Type B pancreatic cell (in vitro differentiated cells): Measurements from ENCODE around the gene MRPL42. TPM values are rescaled to one million over a fixed set of nuclear protein-coding genes. Genes with fewer than 3 reads are reported as not detected.
A peak's percentile ranks its signal among the peaks of the same experiment; 100 is the strongest.
"Not testable (repeated sequence)": the region's sequence is repeated elsewhere in the genome, so short reads cannot be mapped to it uniquely, and the experiment has no call there.

Experiments used
- DNase-seq: peaks from one replicate; pipeline ENCODE4 v3.0.0; 2021; ENCODE audit warnings: mixed read lengths; ENCODE audit not compliant: unreplicated experiment; ENCODE audit errors: extremely low spot score
- H3K27ac Mint-ChIP-seq: 2 replicates; pipeline ENCODE4 v1.8.0; 2021; ENCODE audit warnings: mild to moderate bottlenecking, mixed read lengths
- H3K27me3 Mint-ChIP-seq: 2 replicates; pipeline ENCODE4 v1.8.0; 2021; ENCODE audit warnings: mixed read lengths
- H3K36me3 Mint-ChIP-seq: 2 replicates; pipeline ENCODE4 v1.8.0; 2021; ENCODE audit warnings: mixed read lengths
- H3K4me1 Mint-ChIP-seq: one replicate; pipeline ENCODE4 v1.8.0; 2021; ENCODE audit warnings: mixed read lengths; ENCODE audit not compliant: unreplicated experiment
- H3K4me3 Mint-ChIP-seq: 2 replicates; pipeline ENCODE4 v1.8.0; 2021; ENCODE audit warnings: mild to moderate bottlenecking, mixed read lengths
- H3K9me3 Mint-ChIP-seq: 2 replicates; pipeline ENCODE4 v1.8.0; 2021; ENCODE audit warnings: mixed read lengths
- total RNA-seq: library from RNA; stranded (reverse); gene quantifications from 2 replicates; pipeline ENCODE4 v1.2.1, GENCODE V29; 2021; ENCODE audit warnings: low replicate concordance
- TF ChIP-seq, protein P1 (sequence below): fragments of 200-600 bp; sonication (generic); conservative IDR thresholded peaks from 2 replicates; pipeline ENCODE4 v1.5.0; 2021; ENCODE audit warnings: antibody characterized with exemption, mild to moderate bottlenecking

The MRPL42 gene
- total RNA-seq, 1 donor from 2014 or later = 84.7 TPM

DNA sequence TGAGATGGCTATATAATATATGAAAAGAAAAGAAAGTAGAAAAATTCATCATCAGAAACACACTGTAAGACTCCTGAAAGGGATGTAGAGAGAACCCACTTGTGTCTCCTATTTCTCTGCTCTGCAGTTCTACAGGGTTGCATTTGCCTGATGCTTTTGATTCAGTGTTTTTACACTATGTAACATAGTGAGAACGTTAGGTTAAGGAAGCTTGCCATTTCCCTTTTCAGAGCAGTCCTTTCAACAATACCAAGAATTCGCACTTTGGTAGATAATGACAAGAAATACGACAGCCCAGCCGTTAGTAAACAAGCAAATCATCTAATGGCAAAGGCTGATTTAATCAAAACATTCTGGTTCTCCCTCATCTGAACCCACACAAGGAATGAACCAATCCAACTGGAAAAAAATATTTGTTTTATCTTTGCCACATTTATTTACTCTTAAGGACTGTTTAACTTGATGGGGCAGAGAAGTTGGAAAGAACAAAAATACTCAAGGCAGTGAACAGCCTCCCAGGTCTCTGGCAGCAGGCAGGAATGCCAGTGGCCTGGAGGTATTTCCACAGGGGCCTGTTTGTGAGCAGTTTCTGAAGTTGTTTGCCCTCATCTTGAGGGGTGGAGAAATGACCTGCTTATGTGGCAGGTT is 74.4 kb downstream of the MRPL42 start:
- no peak overlapping the region for H3K4me3 Mint-ChIP-seq
- no peak overlapping the region for H3K27ac Mint-ChIP-seq

DNA sequence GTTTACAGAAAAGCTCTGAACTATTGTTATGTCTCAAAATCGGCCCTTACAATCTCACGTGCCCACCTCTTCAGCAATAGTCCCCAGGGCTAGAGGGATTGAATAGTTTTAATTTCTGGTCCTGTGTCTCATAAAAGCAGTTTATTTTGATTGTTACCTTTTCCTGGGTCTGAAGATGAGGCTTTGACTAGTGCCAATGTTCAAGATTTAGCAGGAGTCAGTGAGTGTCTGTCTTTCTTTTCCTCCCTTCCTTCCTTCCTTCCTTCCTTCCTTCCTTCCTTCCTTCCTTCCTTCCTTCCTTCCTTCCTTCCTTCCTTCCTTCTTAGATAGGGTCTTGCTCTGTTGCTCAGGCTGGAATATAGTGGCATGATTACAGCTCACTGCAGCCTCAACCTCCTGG is 80.5 kb downstream of the MRPL42 start:
- Mint-ChIP-seq H3K4me1 (no peaks in the 10 kb centered on the region), H3K27me3 (no peaks in the 10 kb centered on the region), H3K27ac (no peak overlapping the region), H3K9me3 (no peaks in the 10 kb centered on the region), H3K4me3 (no peak overlapping the region), H3K36me3 (no peaks in the 10 kb centered on the region)
- no peak for DNase-seq
- TF ChIP-seq, protein P1, sequence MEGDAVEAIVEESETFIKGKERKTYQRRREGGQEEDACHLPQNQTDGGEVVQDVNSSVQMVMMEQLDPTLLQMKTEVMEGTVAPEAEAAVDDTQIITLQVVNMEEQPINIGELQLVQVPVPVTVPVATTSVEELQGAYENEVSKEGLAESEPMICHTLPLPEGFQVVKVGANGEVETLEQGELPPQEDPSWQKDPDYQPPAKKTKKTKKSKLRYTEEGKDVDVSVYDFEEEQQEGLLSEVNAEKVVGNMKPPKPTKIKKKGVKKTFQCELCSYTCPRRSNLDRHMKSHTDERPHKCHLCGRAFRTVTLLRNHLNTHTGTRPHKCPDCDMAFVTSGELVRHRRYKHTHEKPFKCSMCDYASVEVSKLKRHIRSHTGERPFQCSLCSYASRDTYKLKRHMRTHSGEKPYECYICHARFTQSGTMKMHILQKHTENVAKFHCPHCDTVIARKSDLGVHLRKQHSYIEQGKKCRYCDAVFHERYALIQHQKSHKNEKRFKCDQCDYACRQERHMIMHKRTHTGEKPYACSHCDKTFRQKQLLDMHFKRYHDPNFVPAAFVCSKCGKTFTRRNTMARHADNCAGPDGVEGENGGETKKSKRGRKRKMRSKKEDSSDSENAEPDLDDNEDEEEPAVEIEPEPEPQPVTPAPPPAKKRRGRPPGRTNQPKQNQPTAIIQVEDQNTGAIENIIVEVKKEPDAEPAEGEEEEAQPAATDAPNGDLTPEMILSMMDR = no peak

More for the DNA sequence above, 74.4 kb downstream of the MRPL42 start:
- peaks cover 7% of the 10 kb centered on the region for H3K27me3 Mint-ChIP-seq
- H3K36me3 Mint-ChIP-seq = no peaks in the 10 kb centered on the region
- peaks cover 9% of the 10 kb centered on the region for H3K9me3 Mint-ChIP-seq
- H3K4me1 Mint-ChIP-seq = no peaks in the 10 kb centered on the region
- DNase-seq = no peak
- TF ChIP-seq, protein P1 = no peak

DNA sequence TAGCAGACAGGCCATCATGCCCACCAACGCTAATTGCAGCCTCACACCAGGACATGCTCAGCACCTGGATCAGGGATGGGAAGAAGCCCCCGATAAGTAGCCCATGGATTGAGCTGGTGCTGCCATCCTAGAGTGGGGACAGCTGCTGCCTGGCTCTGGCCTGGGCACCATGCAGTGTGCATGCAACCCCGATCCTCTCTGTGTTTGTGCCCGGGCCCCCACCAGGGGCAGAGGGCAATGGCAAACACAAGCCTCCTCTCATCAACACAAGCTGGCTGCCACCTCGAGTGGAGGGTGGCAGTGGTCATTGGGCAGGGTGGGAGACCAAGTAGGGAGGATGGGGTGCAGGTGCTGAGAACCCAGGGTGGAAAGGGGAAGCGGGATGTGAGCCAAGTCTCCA is 81.9 kb downstream of the MRPL42 start:
- no peaks in the 10 kb centered on the region for H3K4me1 Mint-ChIP-seq
- H3K27me3 Mint-ChIP-seq = no peaks in the 10 kb centered on the region
- no peaks in the 10 kb centered on the region for H3K36me3 Mint-ChIP-seq
- TF ChIP-seq, protein P1 = no peak
- no peaks in the 10 kb centered on the region for H3K9me3 Mint-ChIP-seq
- H3K4me3 Mint-ChIP-seq = no peak overlapping the region
- H3K27ac Mint-ChIP-seq = no peak overlapping the region
- DNase-seq = peak; percentile 48

DNA sequence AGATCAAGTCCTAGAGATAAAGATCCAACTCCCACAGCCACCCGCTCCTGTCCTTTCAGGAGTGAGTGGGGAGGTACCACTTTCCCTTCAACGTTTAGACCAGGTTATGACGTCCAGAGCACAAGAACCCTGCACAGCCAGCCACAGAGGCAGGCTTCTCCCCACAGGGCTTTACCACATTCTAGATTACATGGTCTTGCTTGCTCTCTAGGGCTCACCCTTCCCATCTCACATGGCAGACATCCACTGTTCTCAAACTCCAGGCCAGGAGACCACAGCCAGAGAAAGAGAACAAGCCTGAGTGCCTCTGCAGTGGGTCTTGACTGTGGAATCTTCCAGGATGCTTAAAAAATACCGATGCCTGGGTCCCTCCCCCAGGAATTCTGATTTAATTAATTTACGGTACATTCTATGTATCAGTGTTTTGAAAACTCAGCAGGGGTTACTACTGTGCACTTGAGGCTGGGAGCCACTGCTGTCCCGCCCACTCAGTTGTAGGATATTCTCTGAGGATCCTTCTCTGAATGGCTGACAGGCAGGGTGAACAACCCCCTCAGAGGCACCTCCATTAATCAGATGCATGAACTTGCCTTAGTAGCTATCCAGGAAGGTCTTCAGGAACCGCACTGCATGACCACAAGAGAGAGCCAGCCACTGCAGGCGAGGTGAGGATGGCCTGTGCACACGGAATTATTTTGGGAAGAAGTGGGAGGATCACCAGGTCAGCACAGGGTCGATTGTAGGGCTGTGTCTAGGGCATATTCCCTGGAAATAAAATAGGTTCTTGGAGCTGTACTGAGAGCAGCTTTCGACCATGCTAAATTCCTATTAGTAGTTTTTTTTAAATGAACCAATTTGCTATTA is 83.7 kb downstream of the MRPL42 start:
- no peak overlapping the region for H3K4me3 Mint-ChIP-seq
- H3K27me3 Mint-ChIP-seq = no peaks in the 10 kb centered on the region
- TF ChIP-seq, protein P1 = no peak
- H3K36me3 Mint-ChIP-seq = peaks cover 4% of the 10 kb centered on the region
- peaks cover 4% of the 10 kb centered on the region for H3K9me3 Mint-ChIP-seq
- no peak for DNase-seq
- H3K4me1 Mint-ChIP-seq = no peaks in the 10 kb centered on the region
- no peak overlapping the region for H3K27ac Mint-ChIP-seq

DNA sequence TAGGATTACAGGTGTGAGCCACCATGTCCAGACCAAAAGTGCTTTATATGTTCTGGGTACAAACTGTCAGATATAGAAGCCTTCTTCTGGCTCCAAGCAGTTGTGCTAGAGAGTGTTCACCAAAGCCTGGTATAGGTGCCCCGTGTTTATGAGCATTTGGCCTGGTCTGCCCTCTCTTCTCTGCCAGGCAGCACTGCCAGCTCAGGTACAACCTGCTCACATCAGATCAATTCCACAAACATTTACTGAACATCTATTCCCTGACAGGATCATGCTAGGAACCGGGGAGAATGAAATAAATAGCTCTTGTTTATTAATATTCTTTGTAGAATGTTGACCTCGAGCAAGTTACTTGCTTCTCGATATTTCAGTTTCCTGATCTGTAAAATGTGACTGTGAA is 85.1 kb downstream of the MRPL42 start:
- peaks cover 4% of the 10 kb centered on the region for H3K36me3 Mint-ChIP-seq
- H3K27me3 Mint-ChIP-seq = no peaks in the 10 kb centered on the region
- no peaks in the 10 kb centered on the region for H3K4me1 Mint-ChIP-seq
- no peak overlapping the region for H3K27ac Mint-ChIP-seq
- no peak overlapping the region for H3K4me3 Mint-ChIP-seq
- peaks cover 4% of the 10 kb centered on the region for H3K9me3 Mint-ChIP-seq
- DNase-seq = no peak
- TF ChIP-seq, protein P1 = no peak

DNA sequence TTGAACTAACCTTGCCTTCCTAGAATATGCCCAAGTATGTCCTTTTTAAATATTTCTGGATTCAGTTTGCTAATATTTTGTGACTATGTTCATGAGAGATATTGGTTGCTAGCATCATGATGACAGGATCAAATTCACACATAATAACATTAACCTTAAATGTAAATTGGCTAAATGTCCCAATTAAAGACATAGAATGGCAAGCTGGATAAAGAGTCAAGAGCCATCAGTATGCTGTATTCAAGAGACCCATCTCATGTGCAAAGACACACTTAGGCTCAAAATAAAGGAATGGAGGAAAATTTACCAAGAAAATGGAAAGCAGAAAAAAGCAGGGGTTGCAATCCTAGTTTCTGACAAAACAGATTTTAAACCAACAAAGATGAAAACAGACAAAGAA is 90.6 kb downstream of the MRPL42 start:
- not testable (repeated sequence) for H3K27ac Mint-ChIP-seq, H3K4me3 Mint-ChIP-seq, H3K27me3 Mint-ChIP-seq, DNase-seq, H3K4me1 Mint-ChIP-seq
- peaks cover 16% of the 10 kb centered on the region for H3K9me3 Mint-ChIP-seq
- peaks cover 19% of the 10 kb centered on the region for H3K36me3 Mint-ChIP-seq

DNA sequence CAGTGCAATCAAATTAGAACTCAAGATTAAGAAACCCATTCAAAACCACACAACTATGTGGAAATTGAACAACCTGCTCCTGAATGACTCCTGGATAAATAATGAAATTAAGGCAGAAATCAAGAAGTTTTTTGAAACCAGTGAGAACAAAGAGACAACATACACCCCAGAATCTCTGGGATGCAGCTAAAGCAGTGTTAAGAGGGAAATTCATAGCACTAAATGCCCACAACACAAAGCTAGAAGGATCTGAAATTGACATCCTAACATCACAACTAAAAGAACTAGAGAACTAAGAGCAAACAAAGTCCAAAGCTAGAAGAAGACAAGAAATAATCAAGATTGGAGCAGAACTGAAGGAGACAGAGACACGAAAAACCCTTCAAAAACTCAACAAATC is 91.4 kb downstream of the MRPL42 start:
- not testable (repeated sequence) for H3K4me3 Mint-ChIP-seq, H3K4me1 Mint-ChIP-seq, H3K27me3 Mint-ChIP-seq, H3K27ac Mint-ChIP-seq, DNase-seq
- Mint-ChIP-seq H3K36me3 (peaks cover 19% of the 10 kb centered on the region), H3K9me3 (peaks cover 16% of the 10 kb centered on the region)
